A204.1 (cell line): ENCODE data around the gene MRPL43.
"Not testable (repeated sequence)": the region's sequence is repeated elsewhere in the genome, so short reads cannot be mapped to it uniquely, and the experiment has no call there.

ENCODE experiments used
- FAIRE-seq: peaks from 2 replicates; lab custom pipeline; 2012; peaks lifted over from hg19 to GRCh38; lab: Jason Lieb, UNC

MRPL43 gene

DNA sequence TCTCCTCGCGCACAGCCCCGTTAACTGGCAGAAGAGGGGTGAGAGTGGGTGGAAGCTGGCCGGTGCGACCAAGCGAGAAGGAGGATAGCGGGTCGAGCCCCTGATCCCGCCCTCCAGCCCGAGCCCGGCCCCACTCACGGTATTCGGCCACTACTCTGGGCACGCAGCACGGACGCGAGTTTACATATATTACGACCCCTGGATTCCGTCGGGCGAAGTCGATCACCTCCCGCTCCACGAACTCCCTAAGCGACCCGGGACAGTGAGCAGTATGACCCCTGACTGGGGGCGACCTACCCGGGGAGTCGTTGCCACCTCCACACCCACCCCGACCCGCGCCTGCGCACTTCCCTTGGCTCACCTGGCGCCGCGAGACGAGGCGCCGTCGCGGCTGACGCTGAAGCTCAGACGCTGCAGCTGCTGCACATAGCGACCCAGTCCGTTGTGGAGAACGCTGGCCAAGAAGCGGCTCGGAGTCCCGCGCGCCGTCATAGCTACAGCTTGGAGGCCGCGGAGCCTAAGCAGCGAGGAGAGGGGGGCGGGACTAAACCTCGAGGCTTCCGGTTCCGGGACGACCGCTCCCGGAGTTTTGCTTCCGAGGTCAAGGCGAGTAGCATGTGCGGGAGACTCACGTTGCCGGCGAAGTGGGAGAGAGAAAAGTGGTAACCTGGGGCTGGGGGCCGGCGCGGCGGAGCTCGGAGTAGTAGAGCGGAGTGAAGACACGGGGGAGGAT, at the start of gene MRPL43, which contains the start of gene TWNK:
Gene MRPL43, minus strand, starts transcription at position 546 of the 733 bp plus-strand sequence. Its CDS starts 54 bp downstream, at position 492.
Gene TWNK, plus strand, starts transcription at position 592 of the 733 bp plus-strand sequence. CDS start 668 bp downstream, outside the sequence.
- no peak for FAIRE-seq

- FAIRE-seq = no peak
These were observed 49.4 kb upstream of the MRPL43 start for GRCh38 chr10:101036726-101037125.

DNA sequence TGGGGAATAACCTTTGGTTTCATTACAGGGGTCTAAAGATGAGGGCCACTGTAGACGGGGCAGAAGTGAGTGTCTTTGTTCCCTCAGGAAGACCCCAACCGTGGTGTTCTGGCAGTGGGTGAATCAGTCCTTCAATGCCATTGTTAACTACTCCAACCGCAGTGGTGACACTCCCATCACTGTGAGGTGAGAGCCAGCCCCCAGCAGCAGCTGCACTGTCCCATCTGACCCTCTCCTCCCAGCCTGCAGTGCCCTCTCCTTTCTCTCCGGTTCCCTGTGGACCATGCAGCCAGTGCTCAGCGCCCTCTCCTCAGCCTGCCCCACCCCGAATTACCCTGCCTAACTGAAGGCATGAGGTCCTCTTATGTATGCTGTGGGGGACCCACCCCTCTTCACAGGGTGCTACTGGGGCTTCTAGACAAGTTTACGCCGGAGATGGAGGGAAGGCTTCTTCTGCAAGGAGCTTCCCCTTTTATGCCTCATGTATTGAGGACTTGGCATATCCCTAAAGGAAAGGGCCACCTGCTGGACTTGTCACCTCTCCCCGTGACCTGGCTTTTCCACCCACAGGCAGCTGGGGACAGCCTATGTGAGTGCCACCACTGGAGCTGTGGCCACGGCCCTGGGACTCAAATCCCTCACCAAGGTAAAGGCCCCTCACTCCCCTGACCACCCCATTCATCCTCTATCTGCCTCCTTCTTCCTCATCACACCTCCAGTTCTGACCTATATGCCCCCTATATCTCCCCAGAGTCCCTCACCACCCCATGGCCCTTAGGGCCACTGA, 48.8 kb upstream of the MRPL43 start:
- no peak for FAIRE-seq

DNA sequence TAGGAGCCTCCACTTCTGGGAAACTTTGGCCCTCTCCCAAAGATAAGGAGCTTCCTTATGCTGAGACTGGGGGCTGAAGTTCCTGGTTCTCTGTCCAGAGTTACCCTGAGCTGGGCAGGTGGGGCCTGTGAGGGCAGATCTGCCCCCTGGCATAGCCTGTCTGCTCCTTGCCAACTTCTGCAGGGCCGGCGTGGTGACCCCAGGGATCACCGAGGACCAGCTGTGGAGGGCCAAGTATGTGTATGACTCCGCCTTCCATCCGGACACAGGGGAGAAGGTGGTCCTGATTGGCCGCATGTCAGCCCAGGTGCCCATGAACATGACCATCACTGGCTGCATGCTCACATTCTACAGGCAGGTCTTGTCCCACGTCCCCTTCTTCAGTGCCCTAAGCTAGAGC, 48.0 kb upstream of the MRPL43 start:
- no peak for FAIRE-seq

DNA sequence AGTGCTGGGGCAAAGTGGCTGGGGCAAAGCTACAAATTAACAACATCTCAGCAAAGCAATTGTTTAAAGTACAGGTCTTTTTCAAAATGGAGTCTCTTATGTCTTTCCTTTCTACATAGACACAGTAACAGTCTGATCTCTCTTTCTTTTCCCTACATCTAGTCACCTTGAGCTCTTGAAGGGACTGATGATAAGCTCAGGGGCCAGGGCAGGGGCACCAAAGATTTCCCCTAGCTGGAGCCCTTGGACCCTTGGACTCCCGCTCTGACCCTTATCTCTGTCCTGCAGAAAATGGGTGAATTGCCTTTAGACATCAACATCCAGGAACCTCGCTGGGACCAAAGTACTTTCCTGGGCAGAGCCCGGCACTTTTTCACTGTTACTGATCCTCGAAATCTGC, 47.1 kb upstream of the MRPL43 start:
- not testable (repeated sequence) for FAIRE-seq

GRCh38 chr10:101033276-101033675, 46.0 kb upstream of the MRPL43 start:
- no peak for FAIRE-seq

GRCh38 chr10:101032637-101033224, 45.4 kb upstream of the MRPL43 start:
- FAIRE-seq = no peak

DNA sequence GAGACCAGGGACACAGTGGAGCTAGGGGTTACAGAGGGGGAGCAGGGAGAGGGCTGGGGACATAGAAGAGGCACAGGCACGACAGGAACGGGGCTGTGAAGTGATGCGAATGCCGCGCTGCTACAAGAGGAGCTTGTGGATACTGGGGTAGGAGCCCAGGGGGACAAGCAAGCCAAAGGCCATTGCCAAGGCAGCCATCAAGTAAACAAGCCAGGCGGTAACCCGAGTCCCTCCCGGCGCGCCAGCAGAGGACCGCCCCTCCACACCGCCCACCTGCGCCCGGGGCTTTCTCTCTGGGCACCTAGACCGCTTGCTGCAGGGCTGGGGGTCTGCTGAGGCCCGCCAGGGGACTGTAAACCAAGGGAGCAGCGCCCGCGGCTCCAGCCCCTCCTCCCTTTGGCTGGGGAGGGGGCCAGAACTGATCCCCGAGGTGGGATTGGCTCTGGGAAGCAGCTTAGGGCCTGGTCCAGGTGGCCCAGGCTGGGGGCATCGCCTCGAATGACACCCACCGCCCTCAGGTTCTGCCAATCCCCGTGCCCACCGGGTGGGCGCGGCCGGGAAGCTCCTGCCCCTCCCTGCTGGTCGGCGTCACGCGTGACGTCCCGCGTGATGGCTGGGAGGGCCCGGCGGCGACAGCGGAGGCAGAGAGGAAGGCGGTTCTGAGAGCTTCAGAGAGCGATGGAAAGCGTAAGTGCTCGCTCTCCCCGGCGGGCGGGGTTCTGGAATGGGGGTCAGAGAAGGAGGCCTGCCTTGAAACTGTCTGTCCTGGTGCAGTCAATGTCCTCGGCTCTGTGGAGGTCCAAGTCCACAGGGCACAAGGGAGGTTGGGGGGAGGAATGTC, 44.7 kb upstream of the MRPL43 start:
- no peak for FAIRE-seq

DNA sequence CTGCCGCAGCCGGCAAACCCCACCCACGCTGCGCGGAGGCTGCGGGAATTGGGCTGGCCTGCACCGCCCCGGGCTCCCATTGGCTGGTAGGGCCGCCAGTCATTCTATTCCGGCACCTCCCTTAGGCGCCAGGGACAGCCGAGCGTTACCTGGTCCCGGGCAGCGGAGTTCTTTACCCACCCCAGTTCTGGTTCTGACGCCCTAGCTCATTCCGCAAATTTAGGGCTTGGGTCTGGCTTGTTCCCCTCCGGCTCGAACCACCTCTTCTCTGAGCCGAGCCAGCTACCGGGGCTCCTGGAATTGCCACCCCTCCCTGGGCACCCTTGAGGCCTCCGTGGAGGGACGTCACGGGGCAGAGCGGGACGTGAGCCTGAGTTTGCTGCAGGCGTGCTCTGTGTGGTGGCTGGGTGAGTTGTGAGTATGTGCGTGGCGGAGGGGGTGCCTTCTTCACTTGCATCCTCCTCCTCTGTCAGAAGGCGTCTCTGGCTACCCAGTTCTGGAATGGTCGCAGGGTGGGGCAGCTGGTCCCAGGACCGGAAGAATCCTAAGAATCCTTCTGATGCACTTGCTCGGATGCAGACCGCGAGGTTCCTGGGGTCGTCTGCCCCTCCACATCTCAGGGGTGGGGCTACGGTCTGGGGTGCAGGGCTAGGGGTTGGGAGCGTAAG, 44.0 kb upstream of the MRPL43 start, which contains the start of the genes PDZD7 and SFXN3:
Gene PDZD7, minus strand, starts transcription at position 2 of the 668 bp plus-strand sequence. CDS start 910 bp downstream, outside the sequence.
Gene SFXN3, plus strand, starts transcription at position 107 of the 668 bp plus-strand sequence. CDS start 3,461 bp downstream, outside the sequence.
- no peak for FAIRE-seq

- no peak for FAIRE-seq
These were observed 43.3 kb upstream of the MRPL43 start for GRCh38 chr10:101030496-101031127.

GRCh38 chr10:101029520-101030295, 42.4 kb upstream of the MRPL43 start:
- FAIRE-seq = no peak

GRCh38 chr10:101028446-101029337, 41.4 kb upstream of the MRPL43 start:
- no peak for FAIRE-seq

- no peak for FAIRE-seq
These were observed 39.9 kb upstream of the MRPL43 start for GRCh38 chr10:101027106-101027720.

- FAIRE-seq = no peak
These were observed 35.8 kb upstream of the MRPL43 start for GRCh38 chr10:101022967-101023705.

DNA sequence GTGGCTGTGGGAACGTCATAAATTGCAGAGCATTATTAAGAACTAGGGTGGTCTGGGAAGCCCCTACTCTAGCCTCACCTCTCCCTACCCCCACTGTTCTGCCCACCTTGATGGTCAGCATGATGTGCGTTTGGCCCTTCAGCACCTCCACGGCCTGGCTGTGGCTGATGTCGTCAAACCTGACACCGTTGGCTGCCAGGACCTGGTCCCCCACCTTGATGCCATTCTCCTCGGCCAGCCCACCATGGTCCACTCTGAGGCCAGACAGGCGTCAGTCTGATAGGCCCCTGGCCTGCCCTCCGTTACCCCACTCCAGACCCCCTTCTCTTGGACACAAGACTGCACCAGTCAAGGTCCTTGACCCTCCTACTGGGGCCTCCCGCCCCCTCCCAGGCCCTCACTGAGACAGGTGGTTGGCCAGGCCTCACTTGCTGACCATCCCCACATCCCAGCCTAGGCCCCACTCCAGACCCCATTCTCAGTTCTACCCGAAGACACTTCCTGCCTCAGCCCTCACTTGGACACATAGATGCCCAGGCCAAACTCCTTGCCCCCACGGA, 34.5 kb upstream of the MRPL43 start:
- FAIRE-seq = no peak

- no peak for FAIRE-seq
These were observed 33.9 kb upstream of the MRPL43 start for GRCh38 chr10:101021239-101021638.

- FAIRE-seq = no peak
These were observed 33.3 kb upstream of the MRPL43 start for GRCh38 chr10:101020427-101021075.
